OCI-LY3 (cell line): ENCODE data around the gene HMCN1.

ENCODE experiments used
- H2AFZ ChIP-seq: fragments of 200-600, 300-600 bp; shearing (Covaris generic); 2 replicates; pipeline ENCODE4 v1.6.0; 2014; ENCODE audit warnings: antibody characterized with exemption, low read depth, low read length
- H3K27ac ChIP-seq: fragments of 200-600, 300-600 bp; sonication (generic); 2 replicates; pipeline ENCODE4 v1.5.1; 2014; ENCODE audit warnings: mild to moderate bottlenecking, low read length, moderate library complexity, mixed read lengths
- H3K27me3 ChIP-seq: fragments of 200-600, 300-600 bp; sonication (generic); 2 replicates; pipeline ENCODE4 v1.6.1; 2014; ENCODE audit warnings: low read depth, low read length, mixed read lengths
- H3K36me3 ChIP-seq: fragments of 200-600, 300-600 bp; sonication (generic); replicated peaks from 2 replicates; pipeline ENCODE3; 2014; ENCODE audit warnings: low read depth, low read length, mixed read lengths
- H3K4me1 ChIP-seq: fragments of 300-600, 200-600 bp; sonication (generic); 2 replicates; pipeline ENCODE4 v1.6.1; 2014; ENCODE audit warnings: low read length, mixed read lengths
- H3K4me2 ChIP-seq: fragments of 200-600, 300-600 bp; sonication (generic); 2 replicates; pipeline ENCODE4 v1.6.1; 2014; ENCODE audit warnings: low read length, mixed read lengths
- H3K4me3 ChIP-seq: fragments of 300-600, 200-600 bp; sonication (generic); 2 replicates; pipeline ENCODE4 v1.5.1; 2014; ENCODE audit warnings: antibody characterized with exemption, mild to moderate bottlenecking, low read length, moderate library complexity
- H3K79me2 ChIP-seq: fragments of 300-600, 200-600 bp; shearing (Covaris generic); 2 replicates; pipeline ENCODE4 v1.6.1; 2014; ENCODE audit warnings: mild to moderate bottlenecking, low read length, mixed read lengths
- H3K9ac ChIP-seq: fragments of 300-600, 200-600 bp; shearing (Covaris generic); 2 replicates; pipeline ENCODE4 v1.6.0; 2014; ENCODE audit warnings: mild to moderate bottlenecking, low read length, moderate library complexity
- H3K9me3 ChIP-seq: fragments of 200-600, 300-600 bp; shearing (Covaris generic); 2 replicates; pipeline ENCODE4 v1.6.1; 2014; ENCODE audit warnings: low read length, mixed read lengths; ENCODE audit not compliant: insufficient read depth
- H4K20me1 ChIP-seq: fragments of 200-600, 300-600 bp; sonication (generic); 2 replicates; pipeline ENCODE4 v1.6.1; 2016; ENCODE audit warnings: low read length, mixed read lengths; ENCODE audit not compliant: insufficient read depth
- EZH2phosphoT487 ChIP-seq: fragments of 200-600 bp; shearing (Covaris generic); IDR thresholded peaks from 2 replicates; pipeline ENCODE4 v1.6.1; 2018; ENCODE audit warnings: antibody characterized with exemption, mixed run types, low read depth
- TF ChIP-seq, protein P1 (sequence below): fragments of 200-600, 300-600 bp; sonication (generic); IDR thresholded peaks from 2 replicates; pipeline ENCODE4 v1.5.1; 2014; ENCODE audit warnings: antibody characterized with exemption, low read length, low read depth

HMCN1 gene

DNA sequence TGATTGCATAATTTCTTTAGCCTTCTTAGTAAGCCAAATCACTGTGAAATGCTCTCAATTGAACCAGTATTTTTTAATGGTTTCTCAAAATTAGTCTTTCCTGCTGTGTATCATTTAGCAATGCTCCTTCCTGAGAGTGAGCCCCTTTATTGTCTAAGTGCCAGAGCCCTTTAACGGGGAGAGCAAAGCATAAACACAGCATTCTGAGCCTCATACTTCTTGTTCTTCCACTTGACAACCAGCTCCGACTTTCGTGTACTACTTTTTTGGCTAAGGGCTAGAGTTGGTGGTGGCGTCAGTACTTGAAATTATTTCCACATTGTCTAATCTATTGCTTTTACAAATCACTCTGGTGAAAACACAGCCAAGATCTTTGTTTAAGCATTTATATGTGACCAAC lies 341.8 kb downstream of the HMCN1 start:
- no peaks in the 10 kb centered on the region for H3K36me3 ChIP-seq
- H3K27ac ChIP-seq: no peak overlapping the region
- H4K20me1 ChIP-seq: peaks cover 31% of the 10 kb centered on the region; the same call in 1 of the 2 replicates
- H3K79me2 ChIP-seq: no peaks in the 10 kb centered on the region
- H3K9me3 ChIP-seq: no peaks in the 10 kb centered on the region
- H3K4me3 ChIP-seq: no peak overlapping the region
- H2AFZ ChIP-seq: no peak overlapping the region
- no peak overlapping the region for H3K4me2 ChIP-seq
- peaks cover 87% of the 10 kb centered on the region for H3K27me3 ChIP-seq
- TF ChIP-seq, protein P1, sequence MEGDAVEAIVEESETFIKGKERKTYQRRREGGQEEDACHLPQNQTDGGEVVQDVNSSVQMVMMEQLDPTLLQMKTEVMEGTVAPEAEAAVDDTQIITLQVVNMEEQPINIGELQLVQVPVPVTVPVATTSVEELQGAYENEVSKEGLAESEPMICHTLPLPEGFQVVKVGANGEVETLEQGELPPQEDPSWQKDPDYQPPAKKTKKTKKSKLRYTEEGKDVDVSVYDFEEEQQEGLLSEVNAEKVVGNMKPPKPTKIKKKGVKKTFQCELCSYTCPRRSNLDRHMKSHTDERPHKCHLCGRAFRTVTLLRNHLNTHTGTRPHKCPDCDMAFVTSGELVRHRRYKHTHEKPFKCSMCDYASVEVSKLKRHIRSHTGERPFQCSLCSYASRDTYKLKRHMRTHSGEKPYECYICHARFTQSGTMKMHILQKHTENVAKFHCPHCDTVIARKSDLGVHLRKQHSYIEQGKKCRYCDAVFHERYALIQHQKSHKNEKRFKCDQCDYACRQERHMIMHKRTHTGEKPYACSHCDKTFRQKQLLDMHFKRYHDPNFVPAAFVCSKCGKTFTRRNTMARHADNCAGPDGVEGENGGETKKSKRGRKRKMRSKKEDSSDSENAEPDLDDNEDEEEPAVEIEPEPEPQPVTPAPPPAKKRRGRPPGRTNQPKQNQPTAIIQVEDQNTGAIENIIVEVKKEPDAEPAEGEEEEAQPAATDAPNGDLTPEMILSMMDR: no peak
- TF ChIP-seq EZH2phosphoT487: no peak
- no peak overlapping the region for H3K9ac ChIP-seq
- H3K4me1 ChIP-seq: peaks cover 38% of the 10 kb centered on the region

DNA sequence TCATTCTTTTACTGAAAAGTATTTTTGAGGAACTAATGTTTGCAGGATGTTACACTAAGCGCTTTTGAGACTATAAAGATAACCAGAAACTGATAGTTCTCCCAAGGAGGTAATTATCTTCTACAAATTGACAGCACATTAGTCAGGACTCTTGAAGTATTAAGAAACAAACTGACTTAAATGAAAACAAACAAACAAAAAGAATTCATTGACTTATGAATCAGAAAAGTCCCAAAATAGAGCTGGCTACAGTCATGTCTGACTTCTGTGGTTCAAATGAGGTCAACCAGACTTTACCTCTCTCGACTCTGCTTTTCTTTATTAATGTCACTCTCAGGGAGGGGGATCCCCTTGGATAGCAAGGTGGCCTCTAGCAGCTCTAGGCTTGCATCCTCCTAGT lies 344.1 kb downstream of the HMCN1 start:
- Histone ChIP-seq H3K9me3 (no peaks in the 10 kb centered on the region), H3K27me3 (peaks cover 77% of the 10 kb centered on the region), H3K9ac (no peak overlapping the region), H3K4me1 (peaks cover 44% of the 10 kb centered on the region), H3K79me2 (no peaks in the 10 kb centered on the region), H3K27ac (no peak overlapping the region), H2AFZ (no peak overlapping the region), H3K4me3 (no peak overlapping the region), H4K20me1 (peaks cover 18% of the 10 kb centered on the region; the same call in 1 of the 2 replicates), H3K4me2 (peak overlapping the region; percentile 35), H3K36me3 (no peaks in the 10 kb centered on the region)
- TF ChIP-seq EZH2phosphoT487: no peak
- TF ChIP-seq, protein P1: no peak

DNA sequence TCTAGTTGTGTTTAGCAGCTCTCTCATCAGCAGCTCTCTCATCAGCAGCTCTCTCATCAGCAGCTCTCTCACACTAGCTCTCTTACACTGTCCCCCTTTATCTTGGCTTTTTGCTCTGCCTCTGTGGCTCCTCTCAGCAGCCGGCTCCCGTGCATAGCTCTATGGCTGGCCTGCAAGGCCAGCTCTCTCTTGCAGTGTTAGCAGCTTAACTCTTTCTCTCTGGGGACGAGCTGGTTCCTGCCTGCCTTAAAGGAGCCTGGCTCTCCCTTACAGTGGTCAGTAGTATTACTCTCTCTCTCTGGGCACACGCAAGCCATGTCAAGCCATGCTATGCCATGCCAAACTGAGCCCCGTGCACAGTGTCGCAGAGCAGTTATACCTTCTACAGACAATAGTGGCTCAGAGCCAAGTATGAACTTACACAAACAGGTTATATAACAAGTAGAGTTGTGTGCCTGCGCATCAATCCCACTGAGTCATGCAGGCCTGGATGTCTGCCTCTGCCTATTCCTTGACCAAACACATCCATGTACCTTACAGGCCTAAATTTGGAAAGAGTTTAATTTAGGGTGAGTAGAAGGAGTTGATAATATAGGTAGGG lies 345.0 kb downstream of the HMCN1 start:
- Histone ChIP-seq H3K36me3 (no peaks in the 10 kb centered on the region), H3K79me2 (no peaks in the 10 kb centered on the region), H3K4me2 (no peak overlapping the region), H3K27ac (no peak overlapping the region), H3K27me3 (peaks cover 86% of the 10 kb centered on the region), H3K4me1 (peaks cover 36% of the 10 kb centered on the region), H3K4me3 (no peak overlapping the region), H3K9ac (no peak overlapping the region), H3K9me3 (no peaks in the 10 kb centered on the region), H4K20me1 (peaks cover 15% of the 10 kb centered on the region; the same call in 1 of the 2 replicates), H2AFZ (no peak overlapping the region)
- TF ChIP-seq, protein P1: no peak
- TF ChIP-seq EZH2phosphoT487: no peak

DNA sequence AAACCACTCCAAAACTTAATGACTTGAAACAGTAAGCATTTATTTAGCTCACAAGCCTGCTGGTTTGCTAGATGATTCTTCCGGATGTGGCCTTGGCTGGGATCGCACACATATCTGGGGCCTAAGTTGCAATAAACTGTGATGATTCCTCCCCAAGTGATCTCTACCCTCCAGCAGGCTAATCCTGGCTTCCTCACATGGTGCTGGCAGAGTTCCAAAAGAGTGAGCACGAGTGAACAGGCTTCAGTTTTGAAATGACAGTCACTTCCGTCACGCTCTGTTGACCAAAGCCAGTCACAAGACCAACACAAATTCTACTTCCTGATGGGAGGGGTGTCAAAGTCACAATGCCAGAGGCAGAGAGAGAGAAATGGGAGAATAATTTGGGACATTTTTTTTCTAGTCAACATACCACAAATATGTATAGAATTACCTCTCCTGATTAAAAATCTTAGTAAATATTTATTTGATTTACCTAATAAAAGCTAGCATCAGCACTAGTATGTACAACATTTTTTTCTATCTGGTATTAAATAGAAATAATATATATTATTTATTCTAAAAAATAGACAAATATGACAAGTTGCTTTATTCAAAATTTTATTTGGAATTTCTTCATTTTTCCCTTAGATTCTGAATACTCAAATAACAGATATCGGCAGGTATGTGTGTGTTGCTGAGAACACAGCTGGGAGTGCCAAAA lies 348.2 kb downstream of the HMCN1 start:
- peak overlapping the region; percentile 21 for H3K4me3 ChIP-seq
- H3K4me2 ChIP-seq: peak overlapping the region; percentile 58
- H3K27me3 ChIP-seq: peaks cover 84% of the 10 kb centered on the region
- no peaks in the 10 kb centered on the region for H3K9me3 ChIP-seq
- H3K36me3 ChIP-seq: no peaks in the 10 kb centered on the region
- H2AFZ ChIP-seq: no peak overlapping the region
- TF ChIP-seq EZH2phosphoT487: no peak; the same call in 1 of the 2 replicates
- TF ChIP-seq, protein P1: no peak
- peaks cover 36% of the 10 kb centered on the region for H3K4me1 ChIP-seq
- no peak overlapping the region for H3K27ac ChIP-seq
- no peaks in the 10 kb centered on the region for H3K79me2 ChIP-seq
- no peak overlapping the region for H3K9ac ChIP-seq
- peaks cover 15% of the 10 kb centered on the region; the same call in 1 of the 2 replicates for H4K20me1 ChIP-seq
